HG02981 (cell line): ENCODE results near the gene SLC25A39.
A peak's percentile ranks its signal among the peaks of the same experiment; 100 is the strongest.
"Not testable (repeated sequence)": the region's sequence is repeated elsewhere in the genome, so short reads cannot be mapped to it uniquely, and the experiment has no call there.

Experiments used
- ATAC-seq: cut with Tn5 transposase; IDR thresholded peaks from one replicate; pipeline ENCODE4 v1.9.1; 2021; ENCODE audit warnings: mild to moderate bottlenecking, moderate library complexity; ENCODE audit not compliant: unreplicated experiment

Gene SLC25A39

DNA sequence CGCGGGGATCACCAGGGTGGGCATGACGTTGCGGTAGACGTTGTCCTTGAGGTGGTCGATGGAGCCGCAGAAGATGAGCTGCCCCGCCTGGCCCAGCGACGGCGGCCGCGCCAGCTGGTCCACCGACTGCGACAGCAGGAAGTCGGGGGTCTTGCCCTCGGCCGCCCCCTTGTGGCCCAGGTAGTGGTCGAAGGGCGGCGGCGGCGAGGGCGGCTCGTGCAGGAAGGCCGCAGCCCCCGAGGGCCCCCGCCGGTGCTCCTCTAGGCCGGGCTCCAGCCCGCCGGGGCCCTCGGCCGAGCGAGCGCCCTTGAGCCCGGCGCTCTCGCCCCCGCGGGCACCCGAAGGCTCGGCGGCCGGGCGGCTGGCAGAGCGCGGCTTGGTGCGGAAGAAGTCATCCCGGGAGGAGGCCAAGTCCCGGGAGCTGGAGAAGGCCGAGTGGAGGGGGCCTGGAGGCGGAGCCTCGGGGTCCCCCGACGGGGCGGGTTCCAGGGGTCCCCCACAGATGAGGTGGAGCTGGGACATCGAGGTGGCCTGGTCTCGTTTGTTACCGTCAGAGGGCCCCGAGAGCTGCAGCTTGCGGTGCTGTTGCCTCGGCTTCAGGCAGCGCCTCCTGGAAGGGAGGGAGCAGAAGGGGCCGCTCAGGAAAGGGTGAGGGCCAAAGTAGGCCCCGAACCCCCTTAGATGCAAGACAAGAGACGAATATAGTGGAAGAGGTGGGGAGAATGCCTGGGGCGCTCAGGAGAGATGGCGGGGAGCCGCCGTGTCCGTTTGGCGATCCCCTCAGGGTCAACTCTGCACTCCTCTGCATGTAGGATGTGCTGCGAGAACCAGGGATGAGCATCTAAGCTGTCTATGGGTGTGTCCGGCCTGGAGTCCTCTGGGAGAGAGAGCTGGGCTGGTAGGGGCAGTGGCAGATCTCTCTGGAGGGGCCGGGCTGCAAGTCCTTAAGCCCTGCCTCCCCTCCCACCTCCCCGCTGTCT lies 30.2 kb upstream of the SLC25A39 start:
- ATAC-seq: no peak

GRCh38 chr17:44353672-44354331 lies 29.2 kb upstream of the SLC25A39 start:
- no peak for ATAC-seq

- no peak for ATAC-seq
These were observed 28.4 kb upstream of the SLC25A39 start for GRCh38 chr17:44352828-44353671.

DNA sequence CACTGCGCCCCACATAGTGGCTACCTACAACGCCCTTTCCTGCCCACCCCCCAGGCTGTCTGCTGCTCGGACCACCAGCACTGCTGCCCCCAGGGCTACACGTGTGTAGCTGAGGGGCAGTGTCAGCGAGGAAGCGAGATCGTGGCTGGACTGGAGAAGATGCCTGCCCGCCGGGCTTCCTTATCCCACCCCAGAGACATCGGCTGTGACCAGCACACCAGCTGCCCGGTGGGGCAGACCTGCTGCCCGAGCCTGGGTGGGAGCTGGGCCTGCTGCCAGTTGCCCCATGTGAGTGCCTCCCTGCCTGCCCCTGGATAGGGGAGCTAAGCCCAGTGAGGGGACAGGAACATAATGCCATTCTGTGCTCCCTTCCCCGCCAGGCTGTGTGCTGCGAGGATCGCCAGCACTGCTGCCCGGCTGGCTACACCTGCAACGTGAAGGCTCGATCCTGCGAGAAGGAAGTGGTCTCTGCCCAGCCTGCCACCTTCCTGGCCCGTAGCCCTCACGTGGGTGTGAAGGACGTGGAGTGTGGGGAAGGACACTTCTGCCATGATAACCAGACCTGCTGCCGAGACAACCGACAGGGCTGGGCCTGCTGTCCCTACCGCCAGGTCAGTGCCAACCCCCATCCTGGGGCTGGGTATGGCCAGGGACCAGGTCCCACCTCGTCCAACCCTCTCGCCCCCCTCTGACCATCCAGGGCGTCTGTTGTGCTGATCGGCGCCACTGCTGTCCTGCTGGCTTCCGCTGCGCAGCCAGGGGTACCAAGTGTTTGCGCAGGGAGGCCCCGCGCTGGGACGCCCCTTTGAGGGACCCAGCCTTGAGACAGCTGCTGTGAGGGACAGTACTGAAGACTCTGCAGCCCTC lies 27.6 kb upstream of the SLC25A39 start:
- no peak for ATAC-seq

GRCh38 chr17:44351464-44351863 lies 26.8 kb upstream of the SLC25A39 start:
- no peak for ATAC-seq

GRCh38 chr17:44350733-44351226 lies 26.2 kb upstream of the SLC25A39 start:
- ATAC-seq: no peak

DNA sequence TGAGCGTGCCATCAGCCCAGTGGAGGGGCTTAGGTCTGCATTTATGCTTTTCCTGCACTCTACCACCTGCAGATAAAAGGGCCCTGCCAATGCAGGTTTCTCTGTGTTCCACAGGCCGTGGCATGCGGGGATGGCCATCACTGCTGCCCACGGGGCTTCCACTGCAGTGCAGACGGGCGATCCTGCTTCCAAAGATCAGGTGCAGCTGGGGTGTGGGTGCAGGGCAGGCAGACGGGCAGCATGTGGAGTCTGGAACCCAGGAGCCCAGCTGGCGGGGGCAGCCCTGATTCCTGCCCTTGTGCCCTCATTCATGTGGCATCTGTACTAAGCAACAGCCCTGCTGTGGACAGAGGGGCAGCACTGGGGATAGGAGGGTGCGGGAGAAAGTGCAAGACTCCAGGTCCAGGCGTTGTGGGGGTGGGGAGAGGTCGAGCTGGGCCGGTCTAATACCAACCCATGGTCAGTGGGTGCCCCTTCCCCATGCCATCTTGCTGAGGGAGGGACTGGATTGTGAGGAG lies 25.0 kb upstream of the SLC25A39 start:
- no peak for ATAC-seq

DNA sequence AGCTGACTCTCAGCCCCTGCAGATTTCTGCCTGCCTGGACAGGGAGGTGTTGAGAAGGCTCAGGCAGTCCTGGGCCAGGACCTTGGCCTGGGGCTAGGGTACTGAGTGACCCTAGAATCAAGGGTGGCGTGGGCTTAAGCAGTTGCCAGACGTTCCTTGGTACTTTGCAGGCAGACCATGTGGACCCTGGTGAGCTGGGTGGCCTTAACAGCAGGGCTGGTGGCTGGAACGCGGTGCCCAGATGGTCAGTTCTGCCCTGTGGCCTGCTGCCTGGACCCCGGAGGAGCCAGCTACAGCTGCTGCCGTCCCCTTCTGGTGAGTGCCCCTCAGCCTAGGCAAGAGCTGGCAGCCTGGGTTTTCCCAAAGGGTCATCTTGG lies 24.4 kb upstream of the SLC25A39 start:
- ATAC-seq: no peak

DNA sequence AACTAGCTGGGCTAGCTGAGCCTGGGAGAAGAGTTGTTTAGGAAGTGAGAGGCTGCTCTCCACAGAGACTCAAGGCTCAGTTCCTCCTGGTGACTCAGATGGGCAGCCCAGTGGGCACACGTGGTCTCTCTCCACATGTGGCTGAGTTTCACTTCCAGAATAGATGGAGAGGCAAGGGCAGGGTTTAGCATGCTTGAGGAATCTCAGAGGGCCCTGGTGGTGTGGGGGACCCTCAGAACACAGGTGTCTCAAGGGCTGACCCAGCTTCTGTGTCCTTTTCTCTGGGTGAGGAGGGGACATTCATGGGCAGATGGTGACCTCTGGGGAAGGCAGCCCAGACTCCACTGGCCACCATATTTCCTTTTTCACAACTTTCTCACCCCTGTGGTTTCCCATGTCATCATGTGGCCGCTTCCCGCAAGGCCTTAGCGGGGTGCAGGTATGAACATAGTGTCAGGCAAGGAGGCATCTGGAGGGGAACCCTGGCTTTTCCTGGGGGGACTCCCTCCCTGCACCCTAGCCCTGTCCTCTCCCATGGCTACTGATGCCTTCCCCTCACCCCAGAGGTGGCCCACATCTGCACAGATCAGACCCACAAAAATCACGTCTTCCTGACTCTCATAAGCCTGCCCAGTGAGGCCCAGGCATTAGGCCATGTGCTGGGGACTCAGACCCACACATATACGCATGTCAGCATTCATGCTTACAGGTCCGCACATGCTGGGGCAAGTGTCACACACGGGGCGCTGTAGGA lies 23.8 kb upstream of the SLC25A39 start:
- ATAC-seq: peak; percentile 46

DNA sequence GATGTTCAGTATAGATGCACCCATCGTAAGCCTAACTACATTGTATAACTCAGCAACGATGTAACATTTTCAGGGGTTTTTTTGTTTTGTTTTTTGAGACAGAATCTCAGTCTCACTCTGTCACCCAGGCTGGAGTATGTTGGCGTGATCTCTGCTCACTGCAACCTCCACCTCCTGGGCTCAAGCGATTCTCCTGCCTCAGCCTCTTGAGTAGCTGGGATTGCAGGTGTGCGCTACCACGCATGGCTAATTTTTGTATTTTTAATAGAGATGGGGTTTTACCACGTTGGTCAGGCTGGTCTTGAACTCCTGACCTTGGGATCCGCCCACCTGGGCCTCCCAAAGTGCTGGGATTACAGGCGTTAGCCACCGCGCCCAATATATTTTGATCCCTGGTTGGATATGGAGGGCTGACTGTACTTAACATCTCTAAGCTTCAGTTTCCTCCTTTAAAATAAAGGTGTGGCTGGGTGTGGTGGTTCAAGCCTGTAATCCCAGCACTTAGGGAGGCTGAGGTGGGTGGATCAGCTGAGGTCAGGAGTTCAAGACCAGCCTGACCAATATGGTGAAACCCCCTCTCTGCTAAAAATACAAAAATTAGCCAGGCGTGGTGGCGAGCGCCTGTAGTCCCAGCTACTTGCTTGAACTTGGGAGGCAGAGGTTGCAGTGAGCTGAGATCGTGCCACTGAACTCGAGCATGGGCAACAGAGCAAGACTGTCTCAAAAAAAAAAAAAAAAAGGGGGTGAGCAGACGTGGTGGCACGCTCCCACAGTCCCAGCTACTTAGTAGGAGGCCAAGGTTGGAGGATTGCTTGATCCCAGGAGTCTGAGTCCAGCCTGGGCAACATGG lies 22.8 kb upstream of the SLC25A39 start:
- ATAC-seq: not testable (repeated sequence)

DNA sequence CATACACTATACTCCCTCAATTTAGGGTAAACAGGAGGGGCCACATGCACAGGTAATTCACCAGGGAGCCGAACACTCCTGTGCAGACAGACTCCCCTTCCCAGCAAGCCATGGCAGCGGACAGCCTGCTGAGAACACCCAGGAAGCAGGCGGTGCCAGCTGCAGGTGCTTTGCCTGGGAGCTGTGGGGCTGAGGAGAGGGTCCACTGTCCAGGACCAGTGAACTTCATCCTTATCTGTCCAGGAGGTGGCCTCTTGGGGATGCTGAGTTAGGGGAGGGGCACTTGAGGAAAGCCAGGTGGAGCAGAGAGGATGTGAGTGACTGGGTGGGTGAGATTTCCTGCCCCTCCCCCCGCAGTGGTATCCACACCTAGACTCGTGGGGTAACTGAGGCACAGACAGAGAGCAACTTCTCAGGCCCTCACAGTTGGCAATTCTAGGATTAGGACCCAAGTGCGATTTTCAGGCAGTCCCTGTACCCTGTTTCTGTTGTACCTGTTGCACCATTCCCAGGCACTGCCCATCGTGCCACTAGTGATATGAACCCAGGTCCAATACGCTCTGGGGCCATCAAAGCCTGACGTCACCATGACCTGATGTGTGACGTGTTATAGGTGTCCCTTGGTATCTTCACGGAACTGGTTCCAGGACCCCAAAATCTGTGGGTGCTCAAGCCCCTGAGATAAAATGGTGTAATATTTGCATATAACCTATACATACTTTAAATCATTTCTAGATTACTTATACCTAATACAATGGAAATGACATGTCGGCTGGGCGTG lies 21.6 kb upstream of the SLC25A39 start:
- no peak for ATAC-seq

GRCh38 chr17:44345454-44346026 lies 20.9 kb upstream of the SLC25A39 start:
- peak; percentile 4 for ATAC-seq

DNA sequence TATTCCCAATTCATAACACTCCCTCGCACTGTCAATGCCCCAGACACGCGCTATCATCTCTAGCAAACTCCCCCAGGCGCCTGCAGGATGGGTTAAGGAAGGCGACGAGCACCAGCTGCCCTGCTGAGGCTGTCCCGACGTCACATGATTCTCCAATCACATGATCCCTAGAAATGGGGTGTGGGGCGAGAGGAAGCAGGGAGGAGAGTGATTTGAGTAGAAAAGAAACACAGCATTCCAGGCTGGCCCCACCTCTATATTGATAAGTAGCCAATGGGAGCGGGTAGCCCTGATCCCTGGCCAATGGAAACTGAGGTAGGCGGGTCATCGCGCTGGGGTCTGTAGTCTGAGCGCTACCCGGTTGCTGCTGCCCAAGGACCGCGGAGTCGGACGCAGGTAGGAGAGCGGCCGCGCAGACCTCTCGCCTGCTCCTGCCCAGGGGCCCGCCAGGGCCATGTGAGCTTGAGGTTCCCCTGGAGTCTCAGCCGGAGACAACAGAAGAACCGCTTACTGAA lies 20.4 kb upstream of the SLC25A39 start, which contains the start of gene GRN:
Gene GRN, plus strand, starts transcription at position 364 of the 515 bp plus-strand sequence. CDS start 3,863 bp downstream, outside the sequence.
- peak; percentile 47 for ATAC-seq

DNA sequence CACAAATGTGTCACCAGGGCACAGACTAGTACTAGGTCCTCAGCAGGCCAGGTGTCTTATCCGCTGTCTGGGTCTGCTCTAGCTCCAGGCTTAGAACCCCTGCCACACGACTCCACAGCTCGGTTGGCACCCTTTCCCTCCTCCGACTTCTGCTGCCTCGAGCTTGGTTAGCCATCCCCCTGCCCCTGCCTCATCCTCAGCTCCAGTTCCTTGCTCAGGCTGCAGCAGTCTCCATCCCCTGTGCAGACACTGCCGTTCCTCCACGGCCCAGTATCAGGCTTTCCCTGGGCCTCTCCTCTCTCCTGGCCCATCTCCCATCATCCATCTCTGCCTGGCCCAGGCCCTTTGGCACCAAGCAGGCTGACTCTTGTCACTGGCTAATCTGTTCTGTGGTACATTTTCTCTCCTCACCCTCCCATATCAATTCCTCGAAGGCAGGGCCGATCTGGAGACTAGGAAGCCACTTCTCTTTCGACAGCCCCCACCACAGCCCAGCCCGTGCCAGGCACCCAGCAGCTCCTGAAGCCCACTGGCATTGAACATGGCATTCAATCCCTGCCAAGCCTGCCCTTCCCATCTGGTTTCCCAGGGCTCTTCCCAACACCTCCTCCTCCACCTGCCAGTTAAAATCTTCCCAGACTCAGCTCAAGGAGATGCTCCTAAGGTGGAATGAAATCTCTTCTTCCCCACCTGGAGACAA lies 19.0 kb upstream of the SLC25A39 start:
- no peak for ATAC-seq

GRCh38 chr17:44340553-44340952 lies 15.9 kb upstream of the SLC25A39 start:
- ATAC-seq: not testable (repeated sequence)

GRCh38 chr17:44338702-44339101 lies 14.1 kb upstream of the SLC25A39 start:
- no peak for ATAC-seq
